HG02642 (cell line): Measurements from ENCODE around the gene NFKBIE.
"Not testable (repeated sequence)": the region's sequence is repeated elsewhere in the genome, so short reads cannot be mapped to it uniquely, and the experiment has no call there.

ENCODE experiments used
- ATAC-seq: cut with Tn5 transposase; IDR thresholded peaks from one replicate; pipeline ENCODE4 v1.9.1; 2021; ENCODE audit warnings: mild to moderate bottlenecking; ENCODE audit not compliant: unreplicated experiment, poor library complexity

NFKBIE gene

GRCh38 chr6:44247338-44248302 is 17.7 kb downstream of the NFKBIE start:
- ATAC-seq, result peak; percentile 35

- peak; percentile 67 for ATAC-seq
These were observed 18.6 kb downstream of the NFKBIE start, which contains the start of gene HSP90AB1 for GRCh38 chr6:44246663-44247337. HSP90AB1 (plus strand) TSS chr6:44247101; CDS start chr6:44248630, 1,529 bp downstream.

- peak; percentile 60 for ATAC-seq
These were observed 19.3 kb downstream of the NFKBIE start for GRCh38 chr6:44245912-44246662.

GRCh38 chr6:44245391-44245911 is 19.9 kb downstream of the NFKBIE start:
- no peak for ATAC-seq

GRCh38 chr6:44243345-44243744 is 22.0 kb downstream of the NFKBIE start:
- ATAC-seq, result no peak

- no peak for ATAC-seq
These were observed 26.5 kb downstream of the NFKBIE start for GRCh38 chr6:44238687-44239350.

- peak; percentile 89 for ATAC-seq
These were observed 27.4 kb downstream of the NFKBIE start for GRCh38 chr6:44237813-44238433.

- ATAC-seq, result peak; percentile 60
These were observed 28.1 kb downstream of the NFKBIE start for GRCh38 chr6:44237021-44237812.

GRCh38 chr6:44235891-44236516 is 29.3 kb downstream of the NFKBIE start:
- no peak for ATAC-seq

GRCh38 chr6:44235269-44235668 is 30.1 kb downstream of the NFKBIE start:
- no peak for ATAC-seq

GRCh38 chr6:44234101-44235025 is 31.0 kb downstream of the NFKBIE start:
- no peak for ATAC-seq

GRCh38 chr6:44233567-44234100 is 31.7 kb downstream of the NFKBIE start:
- no peak for ATAC-seq

GRCh38 chr6:44232676-44233566 is 32.4 kb downstream of the NFKBIE start:
- no peak for ATAC-seq

GRCh38 chr6:44231426-44231825 is 33.9 kb downstream of the NFKBIE start:
- ATAC-seq, result not testable (repeated sequence)

- no peak for ATAC-seq
These were observed 35.2 kb downstream of the NFKBIE start for GRCh38 chr6:44230034-44230675.
